RWPE2 (cell line): ENCODE measurements around the gene HMGN1.
A peak's percentile ranks its signal among the peaks of the same experiment; 100 is the strongest.

Experiments
- ATAC-seq: fragments of 200-7000 bp; cut with Tn5 transposase; 3 replicates; pipeline ENCODE4 v1.9.1; 2021; ENCODE audit warnings: low read depth
- DNase-seq: peaks from one replicate; pipeline ENCODE4 v3.0.0-alpha.2; 2020; ENCODE audit warnings: low spot score
- H3K27ac ChIP-seq: fragments of 450-650 bp; 2 replicates; pipeline ENCODE4 v1.5.1; 2017; ENCODE audit warnings: mild to moderate bottlenecking; ENCODE audit not compliant: poor library complexity, severe bottlenecking
- H3K27me3 ChIP-seq: fragments of 250-450 bp; sonication (Bioruptor Pico); 2 replicates; pipeline ENCODE4 v1.5.1; 2021; ENCODE audit warnings: mild to moderate bottlenecking, moderate library complexity; ENCODE audit not compliant: insufficient read depth, poor library complexity, severe bottlenecking
- H3K36me3 ChIP-seq: fragments of 250-450 bp; sonication (Bioruptor Pico); 2 replicates; pipeline ENCODE4 v1.5.1; 2020; ENCODE audit warnings: low read depth, mild to moderate bottlenecking, moderate library complexity
- H3K4me1 ChIP-seq: fragments of 250-450 bp; sonication (Bioruptor Pico); 2 replicates; pipeline ENCODE4 v1.5.1; 2021; ENCODE audit warnings: mild to moderate bottlenecking, moderate library complexity; ENCODE audit not compliant: insufficient read depth, poor library complexity, severe bottlenecking
- H3K4me3 ChIP-seq: fragments of 250-450 bp; sonication (Bioruptor Pico); 2 replicates; pipeline ENCODE4 v1.5.1; 2021; ENCODE audit warnings: mild to moderate bottlenecking, moderate library complexity; ENCODE audit not compliant: severe bottlenecking
- H3K9me3 ChIP-seq: fragments of 250-450 bp; sonication (Bioruptor Pico); 2 replicates; pipeline ENCODE4 v1.5.1; 2021; ENCODE audit warnings: mild to moderate bottlenecking, moderate library complexity; ENCODE audit not compliant: severe bottlenecking
- TF ChIP-seq, protein P1 (sequence below): fragments of 450-650 bp; IDR thresholded peaks from one replicate; pipeline ENCODE4 v1.5.1; 2017; ENCODE audit warnings: mild to moderate bottlenecking, moderate library complexity; ENCODE audit not compliant: poor library complexity, severe bottlenecking

The HMGN1 gene

DNA sequence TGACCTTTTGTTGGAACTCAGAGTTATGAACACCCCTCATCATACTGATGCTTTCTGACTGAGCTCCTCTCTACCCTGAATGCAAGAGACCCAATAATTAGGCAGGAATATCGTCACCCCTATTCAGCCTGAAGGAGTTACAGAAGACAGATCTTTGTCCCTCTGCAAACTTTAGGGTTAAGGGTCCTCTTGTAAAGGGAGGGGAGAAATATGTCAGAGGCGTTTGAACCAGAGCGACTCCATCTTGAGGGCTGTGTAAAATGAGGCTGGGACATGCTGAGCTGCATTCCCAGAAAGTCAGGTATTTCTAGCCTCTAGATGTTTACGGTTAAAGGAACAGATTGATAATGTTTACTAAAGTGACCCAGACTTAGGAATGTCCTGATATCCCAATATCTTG is 10.5 kb upstream of the HMGN1 start:
- Histone ChIP-seq H3K36me3 (no peaks in the 10 kb centered on the region), H3K27ac (no peak overlapping the region), H3K27me3 (no peaks in the 10 kb centered on the region), H3K9me3 (no peaks in the 10 kb centered on the region), H3K4me3 (no peak overlapping the region), H3K4me1 (no peaks in the 10 kb centered on the region)
- ATAC-seq (no peak), DNase-seq (no peak)
- TF ChIP-seq, protein P1, sequence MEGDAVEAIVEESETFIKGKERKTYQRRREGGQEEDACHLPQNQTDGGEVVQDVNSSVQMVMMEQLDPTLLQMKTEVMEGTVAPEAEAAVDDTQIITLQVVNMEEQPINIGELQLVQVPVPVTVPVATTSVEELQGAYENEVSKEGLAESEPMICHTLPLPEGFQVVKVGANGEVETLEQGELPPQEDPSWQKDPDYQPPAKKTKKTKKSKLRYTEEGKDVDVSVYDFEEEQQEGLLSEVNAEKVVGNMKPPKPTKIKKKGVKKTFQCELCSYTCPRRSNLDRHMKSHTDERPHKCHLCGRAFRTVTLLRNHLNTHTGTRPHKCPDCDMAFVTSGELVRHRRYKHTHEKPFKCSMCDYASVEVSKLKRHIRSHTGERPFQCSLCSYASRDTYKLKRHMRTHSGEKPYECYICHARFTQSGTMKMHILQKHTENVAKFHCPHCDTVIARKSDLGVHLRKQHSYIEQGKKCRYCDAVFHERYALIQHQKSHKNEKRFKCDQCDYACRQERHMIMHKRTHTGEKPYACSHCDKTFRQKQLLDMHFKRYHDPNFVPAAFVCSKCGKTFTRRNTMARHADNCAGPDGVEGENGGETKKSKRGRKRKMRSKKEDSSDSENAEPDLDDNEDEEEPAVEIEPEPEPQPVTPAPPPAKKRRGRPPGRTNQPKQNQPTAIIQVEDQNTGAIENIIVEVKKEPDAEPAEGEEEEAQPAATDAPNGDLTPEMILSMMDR: no peak

DNA sequence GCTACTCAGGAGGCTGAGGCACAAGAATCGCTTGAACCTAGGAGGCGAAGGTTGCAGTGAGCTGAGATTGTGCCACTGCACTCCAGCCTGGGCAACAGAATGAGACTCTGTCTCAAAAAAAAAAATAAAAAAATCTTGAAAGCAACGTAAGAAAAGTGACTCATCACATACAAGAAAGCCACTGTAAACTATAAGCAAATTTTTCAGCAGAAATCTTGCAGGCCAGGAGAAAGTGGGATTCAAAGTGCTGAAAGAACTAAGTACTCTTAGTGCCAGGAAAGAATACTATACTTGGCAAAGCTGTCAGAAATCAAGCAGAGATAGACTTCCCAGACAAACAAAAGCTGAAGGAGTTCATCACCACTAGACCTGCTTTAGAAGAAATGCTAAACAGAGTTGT is 4.4 kb upstream of the HMGN1 start:
- ATAC-seq (no peak), DNase-seq (no peak)
- H3K27me3 ChIP-seq: no peaks in the 10 kb centered on the region
- H3K27ac ChIP-seq: no peak overlapping the region
- H3K9me3 ChIP-seq: no peaks in the 10 kb centered on the region
- H3K36me3 ChIP-seq: peaks cover under 1% of the 10 kb centered on the region
- TF ChIP-seq, protein P1: no peak
- no peak overlapping the region for H3K4me3 ChIP-seq
- no peaks in the 10 kb centered on the region for H3K4me1 ChIP-seq

DNA sequence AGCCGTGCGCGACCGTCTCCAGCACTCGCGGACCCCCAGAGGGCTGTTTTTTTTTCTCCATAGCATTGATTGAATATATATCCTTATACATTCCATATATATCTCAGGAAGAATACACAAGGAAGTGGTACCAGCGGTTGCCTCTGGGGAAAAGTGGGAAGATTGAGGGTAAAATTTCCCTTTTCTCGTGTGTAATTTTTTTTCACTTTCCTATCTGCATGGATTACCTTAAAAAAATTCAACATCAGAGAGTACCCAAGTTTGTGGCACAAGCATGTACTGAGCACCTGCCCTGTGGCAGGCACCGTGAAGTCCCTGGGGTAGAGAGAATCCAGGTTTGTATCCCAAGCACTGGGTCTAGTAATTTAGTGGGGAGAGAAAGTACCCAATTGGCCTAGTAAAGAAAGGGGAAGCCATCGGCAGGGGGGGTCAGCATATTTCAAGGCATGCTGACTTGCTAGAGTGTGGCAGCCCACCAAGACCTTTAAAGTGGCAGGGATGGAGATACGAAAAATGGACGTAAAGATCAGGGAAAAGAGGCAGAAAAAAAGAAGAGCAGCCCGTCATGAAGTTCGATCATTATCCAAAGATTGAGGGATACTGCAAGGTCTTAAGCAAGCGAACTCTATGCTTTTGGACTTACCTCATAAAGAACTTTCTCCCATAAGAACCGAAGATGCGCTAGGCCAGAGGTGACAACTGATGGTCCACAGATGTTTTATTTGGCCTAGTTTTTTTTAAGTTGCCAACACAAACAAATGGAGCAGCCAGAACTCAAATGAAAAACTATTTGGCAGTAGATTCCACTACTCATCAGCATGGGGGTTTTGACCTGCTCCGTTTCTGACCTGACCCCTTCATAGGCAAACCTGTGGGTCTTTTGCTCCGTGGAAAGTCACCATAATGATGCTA is 1.5 kb upstream of the HMGN1 start:
- Histone ChIP-seq H3K27ac (peak overlapping the region; percentile 92), H3K36me3 (peaks cover 30% of the 10 kb centered on the region), H3K4me3 (peak overlapping the region; percentile 48), H3K27me3 (no peaks in the 10 kb centered on the region), H3K4me1 (peaks cover 18% of the 10 kb centered on the region), H3K9me3 (no peaks in the 10 kb centered on the region)
- TF ChIP-seq, protein P1: no peak
- no peak for DNase-seq
- no peak for ATAC-seq

DNA sequence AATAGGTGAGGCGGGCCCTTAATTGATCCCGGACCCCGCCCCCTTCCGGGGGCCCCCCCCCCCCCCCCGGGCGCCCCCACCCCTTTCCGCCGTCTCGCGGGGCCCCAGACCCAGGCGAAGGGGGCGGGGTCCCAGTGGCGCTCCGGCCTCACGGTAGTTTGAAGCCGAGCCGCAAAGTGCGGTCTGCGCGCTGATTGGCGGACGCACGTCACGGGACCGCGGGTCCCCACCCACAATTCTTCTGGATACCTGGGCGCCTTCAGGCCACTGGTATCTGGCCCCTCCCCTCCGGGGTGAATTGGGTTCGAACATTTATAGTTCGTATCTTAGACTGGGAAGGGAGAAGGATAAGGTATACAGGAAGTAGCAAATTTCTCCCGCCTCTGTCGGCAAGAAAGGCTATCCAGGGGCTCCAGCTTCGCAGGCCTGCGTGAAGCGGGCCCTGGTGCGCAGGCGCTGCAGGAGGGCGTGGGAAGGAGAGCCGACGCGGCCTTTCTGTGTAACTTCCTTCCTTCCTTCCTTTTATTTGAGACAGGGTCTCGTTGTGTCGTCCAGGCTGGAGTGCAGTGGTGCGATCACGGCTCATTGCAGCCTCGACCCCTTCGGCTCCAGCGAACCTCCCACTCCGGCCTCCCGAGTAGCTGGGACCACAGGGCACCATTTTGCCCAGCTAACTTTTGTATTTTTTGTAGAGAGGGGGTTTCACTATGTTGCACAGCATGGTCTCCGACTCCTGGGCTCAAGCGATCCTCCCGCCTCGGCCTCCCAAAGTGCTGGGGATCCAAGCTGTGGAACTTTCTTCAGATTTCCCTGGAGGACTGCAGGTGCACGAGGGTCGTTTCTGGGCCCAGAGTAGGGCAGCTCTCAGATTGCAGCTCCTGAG is 564 bp upstream of the HMGN1 start:
- Histone ChIP-seq H3K36me3 (peaks cover 39% of the 10 kb centered on the region), H3K4me3 (peak overlapping the region; percentile 48), H3K27me3 (no peaks in the 10 kb centered on the region), H3K27ac (peak overlapping the region; percentile 92), H3K4me1 (peaks cover 24% of the 10 kb centered on the region), H3K9me3 (no peaks in the 10 kb centered on the region)
- DNase-seq: peak; percentile 98
- TF ChIP-seq, protein P1: no peak
- peak; percentile 90 for ATAC-seq
